ENCODE results near the gene ATG4D.

- TF ChIP-seq SMAD3 (CRISPR knock-in tag; IDR thresholded peaks at IDR 0.05; ENCODE audit: borderline replicate concordance) (no peak), ELF4 (CRISPR knock-in tag; IDR thresholded peaks at IDR 0.05; ENCODE audit: low read depth) (no peak), TP53 (CRISPR knock-in tag; IDR thresholded peaks at IDR 0.05) (no peak), ZNF671 (CRISPR knock-in tag; IDR thresholded peaks at IDR 0.05) (no peak), IRF2 (CRISPR knock-in tag; IDR thresholded peaks at IDR 0.05; ENCODE audit: borderline replicate concordance, low read depth) (no peak), NR2C2 (CRISPR knock-in tag; IDR thresholded peaks at IDR 0.05) (no peak), SMAD4 (CRISPR knock-in tag; IDR thresholded peaks at IDR 0.05) (no peak), USF1 (CRISPR knock-in tag; IDR thresholded peaks at IDR 0.05) (no peak), KAT7 (CRISPR knock-in tag; IDR thresholded peaks at IDR 0.05; ENCODE audit: borderline replicate concordance) (no peak)
- TF ChIP-seq, protein P1, sequence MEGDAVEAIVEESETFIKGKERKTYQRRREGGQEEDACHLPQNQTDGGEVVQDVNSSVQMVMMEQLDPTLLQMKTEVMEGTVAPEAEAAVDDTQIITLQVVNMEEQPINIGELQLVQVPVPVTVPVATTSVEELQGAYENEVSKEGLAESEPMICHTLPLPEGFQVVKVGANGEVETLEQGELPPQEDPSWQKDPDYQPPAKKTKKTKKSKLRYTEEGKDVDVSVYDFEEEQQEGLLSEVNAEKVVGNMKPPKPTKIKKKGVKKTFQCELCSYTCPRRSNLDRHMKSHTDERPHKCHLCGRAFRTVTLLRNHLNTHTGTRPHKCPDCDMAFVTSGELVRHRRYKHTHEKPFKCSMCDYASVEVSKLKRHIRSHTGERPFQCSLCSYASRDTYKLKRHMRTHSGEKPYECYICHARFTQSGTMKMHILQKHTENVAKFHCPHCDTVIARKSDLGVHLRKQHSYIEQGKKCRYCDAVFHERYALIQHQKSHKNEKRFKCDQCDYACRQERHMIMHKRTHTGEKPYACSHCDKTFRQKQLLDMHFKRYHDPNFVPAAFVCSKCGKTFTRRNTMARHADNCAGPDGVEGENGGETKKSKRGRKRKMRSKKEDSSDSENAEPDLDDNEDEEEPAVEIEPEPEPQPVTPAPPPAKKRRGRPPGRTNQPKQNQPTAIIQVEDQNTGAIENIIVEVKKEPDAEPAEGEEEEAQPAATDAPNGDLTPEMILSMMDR (IDR thresholded peaks at IDR 0.05): no peak
- TF ChIP-seq, protein P2, sequence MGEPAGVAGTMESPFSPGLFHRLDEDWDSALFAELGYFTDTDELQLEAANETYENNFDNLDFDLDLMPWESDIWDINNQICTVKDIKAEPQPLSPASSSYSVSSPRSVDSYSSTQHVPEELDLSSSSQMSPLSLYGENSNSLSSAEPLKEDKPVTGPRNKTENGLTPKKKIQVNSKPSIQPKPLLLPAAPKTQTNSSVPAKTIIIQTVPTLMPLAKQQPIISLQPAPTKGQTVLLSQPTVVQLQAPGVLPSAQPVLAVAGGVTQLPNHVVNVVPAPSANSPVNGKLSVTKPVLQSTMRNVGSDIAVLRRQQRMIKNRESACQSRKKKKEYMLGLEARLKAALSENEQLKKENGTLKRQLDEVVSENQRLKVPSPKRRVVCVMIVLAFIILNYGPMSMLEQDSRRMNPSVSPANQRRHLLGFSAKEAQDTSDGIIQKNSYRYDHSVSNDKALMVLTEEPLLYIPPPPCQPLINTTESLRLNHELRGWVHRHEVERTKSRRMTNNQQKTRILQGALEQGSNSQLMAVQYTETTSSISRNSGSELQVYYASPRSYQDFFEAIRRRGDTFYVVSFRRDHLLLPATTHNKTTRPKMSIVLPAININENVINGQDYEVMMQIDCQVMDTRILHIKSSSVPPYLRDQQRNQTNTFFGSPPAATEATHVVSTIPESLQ (CRISPR knock-in tag; IDR thresholded peaks at IDR 0.05): no peak
Measured at GRCh38 chr19:10538204-10538983, 5.3 kb upstream of the ATG4D start.
